GM19193 (cell line): ENCODE measurements around the gene PPP1R14C.

ENCODE experiments used
- POLR2A ChIP-seq: IDR thresholded peaks from 4 replicates; pipeline ENCODE4 v1.6.1; 2011; ENCODE audit not compliant: insufficient read depth, insufficient read length; ENCODE audit errors: extremely low read depth

Gene PPP1R14C

GRCh38 chr6:150237626-150238025 is 94.8 kb downstream of the PPP1R14C start:
- no peak for TF ChIP-seq POLR2A

- TF ChIP-seq POLR2A: no peak
These were observed 95.5 kb downstream of the PPP1R14C start for GRCh38 chr6:150238336-150238741.

GRCh38 chr6:150238846-150239407 is 96.1 kb downstream of the PPP1R14C start:
- no peak for TF ChIP-seq POLR2A

GRCh38 chr6:150243620-150244314 is 100.9 kb downstream of the PPP1R14C start:
- no peak for TF ChIP-seq POLR2A

- no peak for TF ChIP-seq POLR2A
These were observed 102.5 kb downstream of the PPP1R14C start for GRCh38 chr6:150245148-150245935.

GRCh38 chr6:150247803-150248202 is 105.0 kb downstream of the PPP1R14C start:
- no peak for TF ChIP-seq POLR2A

- TF ChIP-seq POLR2A: no peak
These were observed 105.5 kb downstream of the PPP1R14C start for GRCh38 chr6:150248300-150248699.

GRCh38 chr6:150249261-150249660 is 106.4 kb downstream of the PPP1R14C start:
- no peak for TF ChIP-seq POLR2A

- TF ChIP-seq POLR2A: no peak
These were observed 108.0 kb downstream of the PPP1R14C start for GRCh38 chr6:150250826-150251225.

GRCh38 chr6:150251566-150252186 is 108.8 kb downstream of the PPP1R14C start:
- no peak for TF ChIP-seq POLR2A

GRCh38 chr6:150252714-150253444 is 110.0 kb downstream of the PPP1R14C start:
- TF ChIP-seq POLR2A: no peak

GRCh38 chr6:150253489-150253888 is 110.6 kb downstream of the PPP1R14C start:
- TF ChIP-seq POLR2A: no peak

GRCh38 chr6:150254770-150255169 is 111.9 kb downstream of the PPP1R14C start:
- no peak for TF ChIP-seq POLR2A

GRCh38 chr6:150255840-150256239 is 113.0 kb downstream of the PPP1R14C start:
- TF ChIP-seq POLR2A: no peak
